Bronchial epithelial cell (primary cell): ENCODE results near the gene RAB1B. TPM values are rescaled to one million over a fixed set of nuclear protein-coding genes. Genes with fewer than 3 reads are reported as not detected.
A peak's percentile ranks its signal among the peaks of the same experiment; 100 is the strongest.

Experiments used
- DNase-seq: peaks from one replicate; pipeline ENCODE4 v3.0.0-alpha.2; 2010; ENCODE audit warnings: low read depth
- FAIRE-seq: peaks from 2 replicates; lab custom pipeline; 2011; peaks lifted over from hg19 to GRCh38; lab: Jason Lieb, UNC
- H3K27me3 ChIP-seq: 2 replicates; pipeline ENCODE4 v1.5.1; 2011; ENCODE audit warnings: low read length; ENCODE audit not compliant: control insufficient read depth, insufficient read depth
- H3K36me3 ChIP-seq: 2 replicates; pipeline ENCODE4 v1.5.1; 2011; ENCODE audit warnings: low read length; ENCODE audit not compliant: control insufficient read depth, insufficient read depth
- H3K4me3 ChIP-seq: 2 replicates; pipeline ENCODE4 v1.5.1; 2011; ENCODE audit warnings: mild to moderate bottlenecking, low read depth, low read length, control low read depth
- total RNA-seq: library from RNA; depleted of rRNA; stranded (reverse); fragments of >200 nt; gene quantifications from 2 replicates; pipeline ENCODE4 v1.2.1, GENCODE V29; 2014
- TF ChIP-seq, protein P1 (sequence below): IDR thresholded peaks from 2 replicates; pipeline ENCODE4 v1.5.1; 2011; ENCODE audit warnings: mild to moderate bottlenecking, moderate library complexity, low read length, control low read depth, inconsistent platforms; ENCODE audit not compliant: insufficient read depth, severe bottlenecking

The RAB1B gene
- total RNA-seq, 1 donor from 2014 or later: 54.5 TPM

GRCh38 chr11:66233301-66233700, 35.1 kb upstream of the RAB1B start:
- Histone ChIP-seq H3K36me3 (peaks cover 27% of the 10 kb centered on the region), H3K4me3 (no peak overlapping the region), H3K27me3 (no peaks in the 10 kb centered on the region)
- FAIRE-seq: no peak
- TF ChIP-seq, protein P1, sequence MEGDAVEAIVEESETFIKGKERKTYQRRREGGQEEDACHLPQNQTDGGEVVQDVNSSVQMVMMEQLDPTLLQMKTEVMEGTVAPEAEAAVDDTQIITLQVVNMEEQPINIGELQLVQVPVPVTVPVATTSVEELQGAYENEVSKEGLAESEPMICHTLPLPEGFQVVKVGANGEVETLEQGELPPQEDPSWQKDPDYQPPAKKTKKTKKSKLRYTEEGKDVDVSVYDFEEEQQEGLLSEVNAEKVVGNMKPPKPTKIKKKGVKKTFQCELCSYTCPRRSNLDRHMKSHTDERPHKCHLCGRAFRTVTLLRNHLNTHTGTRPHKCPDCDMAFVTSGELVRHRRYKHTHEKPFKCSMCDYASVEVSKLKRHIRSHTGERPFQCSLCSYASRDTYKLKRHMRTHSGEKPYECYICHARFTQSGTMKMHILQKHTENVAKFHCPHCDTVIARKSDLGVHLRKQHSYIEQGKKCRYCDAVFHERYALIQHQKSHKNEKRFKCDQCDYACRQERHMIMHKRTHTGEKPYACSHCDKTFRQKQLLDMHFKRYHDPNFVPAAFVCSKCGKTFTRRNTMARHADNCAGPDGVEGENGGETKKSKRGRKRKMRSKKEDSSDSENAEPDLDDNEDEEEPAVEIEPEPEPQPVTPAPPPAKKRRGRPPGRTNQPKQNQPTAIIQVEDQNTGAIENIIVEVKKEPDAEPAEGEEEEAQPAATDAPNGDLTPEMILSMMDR: no peak
- DNase-seq: no peak

DNA sequence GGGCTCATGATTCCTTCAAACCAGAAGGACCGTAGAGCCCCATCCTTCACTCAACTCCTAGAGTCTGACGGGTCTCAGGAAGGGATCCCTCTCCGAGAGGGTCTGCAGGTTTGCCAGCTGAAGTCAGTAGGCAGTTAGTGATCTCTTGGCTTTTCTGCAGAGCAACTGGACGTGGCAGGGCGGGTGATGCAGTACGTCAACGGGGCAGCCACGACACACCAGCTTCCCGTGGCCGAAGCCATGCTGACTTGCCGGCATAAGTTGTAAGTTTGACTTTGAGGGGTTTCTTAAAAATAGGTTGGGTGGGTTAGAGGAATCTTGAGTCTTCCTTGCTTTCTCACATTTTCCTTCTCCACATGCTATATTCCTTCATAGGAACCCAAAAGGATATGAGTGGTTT, 33.3 kb upstream of the RAB1B start:
- H3K4me3 ChIP-seq: no peak overlapping the region
- H3K36me3 ChIP-seq: peaks cover 34% of the 10 kb centered on the region
- TF ChIP-seq, protein P1: no peak
- no peak for DNase-seq
- no peaks in the 10 kb centered on the region for H3K27me3 ChIP-seq
- FAIRE-seq: no peak

DNA sequence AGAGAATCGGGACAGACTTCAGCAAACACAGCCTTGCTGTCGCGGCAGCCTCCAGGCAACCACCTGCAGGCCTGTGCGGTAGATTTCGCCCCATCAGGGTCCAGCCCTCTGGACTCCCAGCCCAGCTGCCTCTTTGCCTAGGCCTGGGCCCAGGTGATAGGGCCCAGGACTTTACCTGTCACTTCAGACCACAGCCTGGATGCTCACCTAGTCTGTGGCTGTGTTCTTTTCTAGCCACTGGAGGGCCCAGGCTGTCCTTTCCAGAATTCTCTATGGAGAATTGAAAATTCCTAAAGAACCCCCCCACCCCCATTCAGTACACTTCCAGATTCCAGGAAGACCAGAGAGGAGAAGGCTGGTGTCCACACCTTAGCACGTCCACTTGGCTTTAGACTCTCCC, 30.6 kb upstream of the RAB1B start:
- FAIRE-seq: no peak
- peaks cover 36% of the 10 kb centered on the region for H3K36me3 ChIP-seq
- no peak for DNase-seq
- H3K4me3 ChIP-seq: no peak overlapping the region
- H3K27me3 ChIP-seq: no peaks in the 10 kb centered on the region
- TF ChIP-seq, protein P1: no peak

- TF ChIP-seq, protein P1: no peak
- no peaks in the 10 kb centered on the region for H3K27me3 ChIP-seq
- peaks cover 34% of the 10 kb centered on the region for H3K36me3 ChIP-seq
- no peak overlapping the region for H3K4me3 ChIP-seq
- FAIRE-seq (peak; percentile 79), DNase-seq (no peak)
Measured at GRCh38 chr11:66238786-66239413, 29.5 kb upstream of the RAB1B start.

DNA sequence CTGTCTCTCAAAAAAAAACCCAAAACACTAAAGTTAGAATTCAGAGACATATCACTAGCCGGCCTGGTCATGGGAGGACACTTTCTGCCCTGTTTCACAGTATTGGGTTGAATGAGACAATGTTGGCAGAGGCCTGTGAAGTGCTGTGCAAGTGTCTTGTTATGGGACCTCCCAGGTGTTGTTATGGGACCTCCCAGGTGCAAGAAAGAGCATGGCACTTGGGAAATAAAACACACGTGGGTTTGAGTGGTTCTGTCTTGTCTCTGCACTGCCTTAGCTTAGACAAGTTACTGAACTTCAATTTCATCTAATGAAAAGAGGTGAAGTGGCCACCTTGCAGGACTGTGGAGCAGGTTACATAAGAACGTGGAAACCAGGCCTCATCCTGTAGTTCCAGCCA, 28.9 kb upstream of the RAB1B start:
- H3K4me3 ChIP-seq: no peak overlapping the region
- peaks cover 32% of the 10 kb centered on the region for H3K36me3 ChIP-seq
- DNase-seq (no peak), FAIRE-seq (peak; percentile 77)
- TF ChIP-seq, protein P1: no peak
- H3K27me3 ChIP-seq: no peaks in the 10 kb centered on the region
